ENCODE data around the gene TRAPPC3L. TPM values are rescaled to one million over a fixed set of nuclear protein-coding genes. Genes with fewer than 3 reads are reported as not detected.
A peak's percentile ranks its signal among the peaks of the same experiment; 100 is the strongest.

The TRAPPC3L gene
- total and polyA plus RNA-seq, 2 of the 13 experiments (the other 11 are each of a cell fraction or from before 2014, with no cell fraction given): not detected

DNA sequence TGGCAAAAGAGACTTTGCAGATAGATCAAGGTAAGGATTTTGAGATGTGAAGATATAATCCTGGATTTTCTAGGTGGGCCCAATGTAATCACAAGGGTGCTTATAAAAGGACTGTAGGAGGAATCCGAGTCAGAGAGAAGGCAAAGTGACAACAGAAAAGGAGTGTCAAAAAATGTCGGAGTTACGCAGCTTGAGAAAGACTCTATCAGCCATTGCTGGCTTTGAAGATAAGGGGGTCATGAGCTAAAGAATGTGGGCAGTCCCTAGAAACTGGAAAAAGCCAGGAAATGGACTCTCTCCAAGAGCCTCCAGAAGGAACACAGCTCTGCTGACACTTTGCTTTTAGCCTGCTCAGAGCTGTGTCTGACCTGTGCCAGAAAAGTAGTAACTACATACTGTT, 17.1 kb upstream of the TRAPPC3L start (continued):
- TF ChIP-seq SALL1 (CRISPR knock-in tag; IDR thresholded peaks at IDR 0.05) (no peak), NFYC (CRISPR knock-in tag; IDR thresholded peaks at IDR 0.05) (no peak), FOXA3 (CRISPR knock-in tag; IDR thresholded peaks at IDR 0.05) (no peak), CENPX (CRISPR knock-in tag; IDR thresholded peaks at IDR 0.05) (no peak), ZBTB34 (CRISPR knock-in tag; IDR thresholded peaks at IDR 0.05) (no peak)
- TF ChIP-seq, protein P1, sequence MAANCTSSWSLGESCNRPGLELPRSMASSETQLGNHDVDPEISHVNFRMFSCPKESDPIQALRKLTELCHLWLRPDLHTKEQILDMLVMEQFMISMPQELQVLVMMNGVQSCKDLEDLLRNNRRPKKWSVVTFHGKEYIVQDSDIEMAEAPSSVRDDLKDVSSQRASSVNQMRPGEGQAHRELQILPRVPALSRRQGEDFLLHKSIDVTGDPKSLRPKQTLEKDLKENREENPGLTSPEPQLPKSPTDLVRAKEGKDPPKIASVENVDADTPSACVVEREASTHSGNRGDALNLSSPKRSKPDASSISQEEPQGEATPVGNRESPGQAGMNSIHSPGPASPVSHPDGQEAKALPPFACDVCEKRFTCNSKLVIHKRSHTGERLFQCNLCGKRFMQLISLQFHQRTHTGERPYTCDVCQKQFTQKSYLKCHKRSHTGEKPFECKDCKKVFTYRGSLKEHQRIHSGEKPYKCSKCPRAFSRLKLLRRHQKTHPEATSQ (CRISPR knock-in tag; IDR thresholded peaks at IDR 0.05; ENCODE audit: borderline replicate concordance): no peak

DNA sequence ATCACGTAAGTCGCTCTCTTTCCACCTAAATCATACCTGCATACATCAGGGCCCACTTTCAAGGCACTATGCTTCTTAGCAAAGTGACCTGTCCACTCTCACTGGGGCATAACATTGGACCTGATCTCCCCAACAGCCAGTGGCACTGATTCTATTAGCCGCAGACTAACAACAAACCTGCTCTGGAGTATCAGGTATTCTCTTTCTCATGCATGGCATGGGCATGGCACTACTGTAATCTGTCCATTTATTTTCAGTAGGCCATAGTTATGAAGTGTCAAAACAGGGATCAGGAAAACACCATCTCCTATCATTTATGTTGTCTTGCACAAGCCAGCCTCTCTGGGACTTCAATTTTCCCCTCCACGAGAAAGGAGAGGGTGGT, 16.5 kb upstream of the TRAPPC3L start:
- FAIRE-seq (no peak), DNase-seq (ENCODE audit: low spot score) (no peak), ATAC-seq (peak; percentile 15)
- H4K20me1 ChIP-seq (ENCODE audit: insufficient read depth, low read length): no peaks in the 10 kb centered on the region
- 78% methylated on average over 4 of the region's 4 CpGs for WGBS (ENCODE audit: low lambda C conversion rate)
- H3K4me1 ChIP-seq (ENCODE audit: insufficient read depth, low read length): peaks cover 31% of the 10 kb centered on the region
- no TSS peak for BruUV-seq (replicated peaks)
- H3K27ac ChIP-seq (ENCODE audit: extremely low read length, insufficient read depth, low read length): no peak overlapping the region
- peak overlapping the region; percentile 63 for H3K4me2 ChIP-seq (ENCODE audit: low read depth, low read length)
- ChIA-PET CTCF (ENCODE audit: low intra/inter-chr PET ratio, low total read pairs) (interaction anchor here (1.1 to 3.7 kb wide), 6 partner anchors 26 to 345 kb away, joined by 5 to 43 read pairs (median 8); partner anchors contain the start of gene CALHM5), POLR2A (interaction anchor here (1.8 kb wide), 1 partner anchor 9 kb away, joined by 11 read pairs; the partner anchor contains the start of gene RWDD1)
- no peaks in the 10 kb centered on the region for H3K79me2 ChIP-seq (ENCODE audit: insufficient read depth, low read length)
- peak overlapping the region; percentile 79 for H2AFZ ChIP-seq (ENCODE audit: low read length)
- H3K9ac ChIP-seq (ENCODE audit: insufficient read depth, low read depth, low read length): peak overlapping the region; percentile 12; the same call in 1 of the 2 replicates
- intact Hi-C loops (cut with micrococcal nuclease; ENCODE audit: unreplicated experiment): no loop called here
- in situ Hi-C loops (cut with HindIII; ENCODE audit: extremely low pct_ligation_motif_present, low pct_unique_long_range_greater_than_20kb): loop anchor here (10.0 kb wide), 1 partner anchor 287 kb away; the partner anchor contains the start of gene TSPYL1
- H3K9me3 ChIP-seq (ENCODE audit: low read length): no peaks in the 10 kb centered on the region
- H3K27me3 ChIP-seq (ENCODE audit: control insufficient read depth in 1 of 2, insufficient read depth in 2 of 2, low read length in 2 of 2): no peaks in the 10 kb centered on the region; a peak in 3 of 5 replicates
- H3K4me3 ChIP-seq (replicated peaks in 1 of 3; ENCODE audit: insufficient read depth in 1 of 3, low read depth in 2 of 3, low read length in 3 of 3): peak overlapping the region in 1 of 3 experiments; percentile 28; a peak in 1 of 6 replicates
- no peaks in the 10 kb centered on the region for H3K36me3 ChIP-seq (replicated peaks in 1 of 2; ENCODE audit: control insufficient read depth in 1 of 2, insufficient read depth in 2 of 2, low read length in 2 of 2)
- TF ChIP-seq THAP11 (CRISPR knock-in tag; IDR thresholded peaks at IDR 0.05): no peak
- no peak for TF ChIP-seq SMAD9 (CRISPR knock-in tag; IDR thresholded peaks at IDR 0.05)
- TF ChIP-seq MATR3 (CRISPR knock-in tag; IDR thresholded peaks at IDR 0.05): no peak
- no peak for TF ChIP-seq TAF15 (IDR thresholded peaks at IDR 0.05; ENCODE audit: low read depth, low read length, poor library complexity, severe bottlenecking)
- TF ChIP-seq, protein P2, sequence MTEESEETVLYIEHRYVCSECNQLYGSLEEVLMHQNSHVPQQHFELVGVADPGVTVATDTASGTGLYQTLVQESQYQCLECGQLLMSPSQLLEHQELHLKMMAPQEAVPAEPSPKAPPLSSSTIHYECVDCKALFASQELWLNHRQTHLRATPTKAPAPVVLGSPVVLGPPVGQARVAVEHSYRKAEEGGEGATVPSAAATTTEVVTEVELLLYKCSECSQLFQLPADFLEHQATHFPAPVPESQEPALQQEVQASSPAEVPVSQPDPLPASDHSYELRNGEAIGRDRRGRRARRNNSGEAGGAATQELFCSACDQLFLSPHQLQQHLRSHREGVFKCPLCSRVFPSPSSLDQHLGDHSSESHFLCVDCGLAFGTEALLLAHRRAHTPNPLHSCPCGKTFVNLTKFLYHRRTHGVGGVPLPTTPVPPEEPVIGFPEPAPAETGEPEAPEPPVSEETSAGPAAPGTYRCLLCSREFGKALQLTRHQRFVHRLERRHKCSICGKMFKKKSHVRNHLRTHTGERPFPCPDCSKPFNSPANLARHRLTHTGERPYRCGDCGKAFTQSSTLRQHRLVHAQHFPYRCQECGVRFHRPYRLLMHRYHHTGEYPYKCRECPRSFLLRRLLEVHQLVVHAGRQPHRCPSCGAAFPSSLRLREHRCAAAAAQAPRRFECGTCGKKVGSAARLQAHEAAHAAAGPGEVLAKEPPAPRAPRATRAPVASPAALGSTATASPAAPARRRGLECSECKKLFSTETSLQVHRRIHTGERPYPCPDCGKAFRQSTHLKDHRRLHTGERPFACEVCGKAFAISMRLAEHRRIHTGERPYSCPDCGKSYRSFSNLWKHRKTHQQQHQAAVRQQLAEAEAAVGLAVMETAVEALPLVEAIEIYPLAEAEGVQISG (CRISPR knock-in tag; IDR thresholded peaks at IDR 0.05): no peak
- no peak for TF ChIP-seq PPARG (CRISPR knock-in tag; conservative IDR thresholded peaks at IDR 0.05)
- TF ChIP-seq ZC3H4 (CRISPR knock-in tag; IDR thresholded peaks at IDR 0.05; ENCODE audit: borderline replicate concordance): no peak
- TF ChIP-seq SP2 (CRISPR knock-in tag; IDR thresholded peaks at IDR 0.05): no peak
- no peak for TF ChIP-seq TOE1 (CRISPR knock-in tag; IDR thresholded peaks at IDR 0.05)
- TF ChIP-seq ZMYM3 (CRISPR knock-in tag; IDR thresholded peaks at IDR 0.05): no peak
- no peak for TF ChIP-seq ZSCAN20 (CRISPR knock-in tag; IDR thresholded peaks at IDR 0.05; ENCODE audit: borderline replicate concordance)
- 0 out of 2 replicates have a peak, but pooled peaks have one; percentile 7 for TF ChIP-seq ZNF782 (CRISPR knock-in tag; IDR thresholded peaks at IDR 0.05; ENCODE audit: borderline replicate concordance)
- no peak for TF ChIP-seq ZNF670 (CRISPR knock-in tag; IDR thresholded peaks at IDR 0.05; ENCODE audit: borderline replicate concordance)
- TF ChIP-seq SRSF1 (optimal IDR thresholded peaks at IDR 0.05; ENCODE audit: low read depth, low read length): no peak

Data from HepG2 (cell line).